Ascending aorta (tissue), 2 donors: ENCODE data around the gene COL1A2. TPM values are rescaled to one million over a fixed set of nuclear protein-coding genes. Genes with fewer than 3 reads are reported as not detected.

Experiments
- DNase-seq, 2 donors: peaks; one replicate each; pipeline ENCODE4 v3.0.0-alpha.2; 2019; ENCODE audit warnings: low spot score in 2 of 2
- H3K27ac ChIP-seq, 2 donors: fragments of 200-600 bp; sonication (generic); one replicate each; pipeline ENCODE4 v1.5.1; 2016 to 2017; ENCODE audit warnings: mild to moderate bottlenecking in 1 of 2
- H3K27me3 ChIP-seq: fragments of 200-600 bp; sonication (generic); one replicate; pipeline ENCODE4 v1.5.1; 2017
- H3K36me3 ChIP-seq, 2 donors: fragments of 200-600 bp; sonication (generic); one replicate each; pipeline ENCODE4 v1.5.1; 2016
- H3K4me1 ChIP-seq, 2 donors: fragments of 200-600 bp; sonication (generic); one replicate each; pipeline ENCODE4 v1.5.1; 2016 to 2017; ENCODE audit warnings: mild to moderate bottlenecking in 1 of 2
- H3K4me3 ChIP-seq, 2 donors: fragments of 200-600 bp; sonication (generic); one replicate each; pipeline ENCODE4 v1.5.1; 2016 to 2017; ENCODE audit warnings: mild to moderate bottlenecking in 1 of 2
- H3K9me3 ChIP-seq, 2 donors: fragments of 200-600 bp; sonication (generic); one replicate each; pipeline ENCODE4 v1.5.1; 2016
- intact Hi-C: fragments of 100-400 bp; cut with DNase I; formaldehyde crosslinking; loops from one replicate; pipeline ENCODE4 v1.15.1; 2023
- total RNA-seq: library from RNA; depleted of rRNA; stranded (reverse); fragments of >200 nt; gene quantifications from one replicate; pipeline ENCODE4 v1.1.0, GENCODE V29; 2016
- TF ChIP-seq, protein P1 (sequence below), 3 experiments: fragments of 200-600 bp in 2 of 3; fragments of 450-650 bp in 1 of 3; sonication (generic) in 2 of 3; IDR thresholded peaks; one replicate each; pipeline ENCODE4 v1.5.1; 2016 to 2019; ENCODE audit warnings: antibody characterized with exemption in 3 of 3, mild to moderate bottlenecking in 1 of 3, moderate library complexity in 1 of 3

COL1A2 gene
- total RNA-seq, 1 donor from 2014 or later = 692 TPM

DNA sequence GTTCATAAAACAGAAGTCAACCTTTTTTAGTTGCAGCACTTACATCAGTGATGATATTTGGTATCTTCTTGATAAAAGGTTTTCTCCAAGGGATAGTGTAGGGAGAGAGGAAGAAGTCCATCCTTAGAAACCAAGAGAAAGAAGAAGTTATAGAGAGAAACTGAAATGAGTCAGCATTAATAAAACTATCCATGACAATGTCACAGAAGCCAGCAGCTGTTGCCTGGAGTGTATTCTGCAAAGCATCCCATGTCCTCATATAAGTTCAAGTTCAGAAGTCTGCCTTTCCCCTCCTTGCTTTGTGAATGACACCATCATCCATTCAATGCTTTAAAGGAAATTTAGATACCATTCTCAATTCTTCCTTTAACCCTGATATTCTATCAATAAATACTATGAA lies 14.4 kb upstream of the COL1A2 start:
- Histone ChIP-seq H3K4me1 (peaks cover 0 to 8% of the 10 kb centered on the region in 2 donors), H3K27me3 (no peaks in the 10 kb centered on the region), H3K4me3 (no peak overlapping the region), H3K9me3 (no peaks in the 10 kb centered on the region), H3K27ac (no peak overlapping the region), H3K36me3 (no peaks in the 10 kb centered on the region)
- no peak for DNase-seq
- TF ChIP-seq, protein P1, sequence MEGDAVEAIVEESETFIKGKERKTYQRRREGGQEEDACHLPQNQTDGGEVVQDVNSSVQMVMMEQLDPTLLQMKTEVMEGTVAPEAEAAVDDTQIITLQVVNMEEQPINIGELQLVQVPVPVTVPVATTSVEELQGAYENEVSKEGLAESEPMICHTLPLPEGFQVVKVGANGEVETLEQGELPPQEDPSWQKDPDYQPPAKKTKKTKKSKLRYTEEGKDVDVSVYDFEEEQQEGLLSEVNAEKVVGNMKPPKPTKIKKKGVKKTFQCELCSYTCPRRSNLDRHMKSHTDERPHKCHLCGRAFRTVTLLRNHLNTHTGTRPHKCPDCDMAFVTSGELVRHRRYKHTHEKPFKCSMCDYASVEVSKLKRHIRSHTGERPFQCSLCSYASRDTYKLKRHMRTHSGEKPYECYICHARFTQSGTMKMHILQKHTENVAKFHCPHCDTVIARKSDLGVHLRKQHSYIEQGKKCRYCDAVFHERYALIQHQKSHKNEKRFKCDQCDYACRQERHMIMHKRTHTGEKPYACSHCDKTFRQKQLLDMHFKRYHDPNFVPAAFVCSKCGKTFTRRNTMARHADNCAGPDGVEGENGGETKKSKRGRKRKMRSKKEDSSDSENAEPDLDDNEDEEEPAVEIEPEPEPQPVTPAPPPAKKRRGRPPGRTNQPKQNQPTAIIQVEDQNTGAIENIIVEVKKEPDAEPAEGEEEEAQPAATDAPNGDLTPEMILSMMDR (IDR thresholded peaks at IDR 0.05) = no peak
- intact Hi-C loops = no loop called here

DNA sequence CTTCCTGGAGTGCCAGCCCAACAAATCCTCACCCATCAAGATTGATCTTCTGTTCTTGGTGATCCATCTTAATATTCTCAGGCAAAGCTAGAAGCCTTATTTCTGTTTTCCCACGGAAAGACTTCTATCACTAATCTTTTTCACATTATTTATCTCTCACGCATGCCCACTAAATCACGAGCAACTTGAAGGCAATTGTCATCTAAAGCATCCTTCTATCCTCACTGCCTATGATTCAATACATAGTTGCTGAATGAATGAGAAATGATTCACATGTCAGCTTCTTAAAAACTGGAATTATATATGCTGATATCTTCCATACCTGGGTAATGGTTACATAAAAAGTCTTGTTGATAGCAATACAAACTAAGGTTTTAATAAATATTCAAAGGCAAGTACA lies 12.6 kb upstream of the COL1A2 start:
- DNase-seq = no peak
- H3K9me3 ChIP-seq = no peaks in the 10 kb centered on the region

DNA sequence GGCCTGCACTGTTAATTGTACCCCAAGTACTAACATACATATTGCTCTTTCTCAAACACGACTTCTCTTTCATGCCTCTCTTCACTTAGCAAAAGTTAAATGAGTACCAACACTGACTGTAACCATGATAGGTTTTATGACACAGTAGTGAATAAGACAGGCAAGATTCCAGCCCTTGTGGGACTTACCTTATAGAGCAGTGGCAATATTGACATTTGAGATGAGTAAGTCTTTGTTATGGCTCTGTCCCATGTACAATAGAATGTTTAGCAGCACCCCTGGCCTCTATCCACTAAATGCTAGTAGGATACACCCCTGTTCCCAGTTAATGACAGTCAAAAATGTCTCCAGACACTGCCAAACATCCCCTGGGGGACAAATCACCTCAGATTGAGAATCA lies 11.9 kb upstream of the COL1A2 start:
- intact Hi-C loops = no loop called here
- Histone ChIP-seq H3K36me3 (no peaks in the 10 kb centered on the region), H3K9me3 (no peaks in the 10 kb centered on the region), H3K27me3 (no peaks in the 10 kb centered on the region), H3K4me3 (no peak overlapping the region), H3K27ac (no peak overlapping the region), H3K4me1 (no peaks in the 10 kb centered on the region)
- no peak for DNase-seq
- TF ChIP-seq, protein P1 (IDR thresholded peaks at IDR 0.05) = no peak

More for the DNA sequence above, 12.6 kb upstream of the COL1A2 start:
- no peaks in the 10 kb centered on the region for H3K4me1 ChIP-seq
- TF ChIP-seq, protein P1 (IDR thresholded peaks at IDR 0.05) = no peak
- intact Hi-C loops = no loop called here
- no peaks in the 10 kb centered on the region for H3K36me3 ChIP-seq
- no peaks in the 10 kb centered on the region for H3K27me3 ChIP-seq
- no peak overlapping the region for H3K4me3 ChIP-seq
- H3K27ac ChIP-seq = no peak overlapping the region

- H3K9me3 ChIP-seq = no peaks in the 10 kb centered on the region
- H3K36me3 ChIP-seq = no peaks in the 10 kb centered on the region
- TF ChIP-seq, protein P1 (IDR thresholded peaks at IDR 0.05) = no peak
- no peak overlapping the region for H3K4me3 ChIP-seq
- no peak overlapping the region for H3K27ac ChIP-seq
- H3K4me1 ChIP-seq = no peaks in the 10 kb centered on the region
- no peaks in the 10 kb centered on the region for H3K27me3 ChIP-seq
- intact Hi-C loops = no loop called here
- DNase-seq = no peak
These were observed 10.4 kb upstream of the COL1A2 start for GRCh38 chr7:94384315-94384714.

DNA sequence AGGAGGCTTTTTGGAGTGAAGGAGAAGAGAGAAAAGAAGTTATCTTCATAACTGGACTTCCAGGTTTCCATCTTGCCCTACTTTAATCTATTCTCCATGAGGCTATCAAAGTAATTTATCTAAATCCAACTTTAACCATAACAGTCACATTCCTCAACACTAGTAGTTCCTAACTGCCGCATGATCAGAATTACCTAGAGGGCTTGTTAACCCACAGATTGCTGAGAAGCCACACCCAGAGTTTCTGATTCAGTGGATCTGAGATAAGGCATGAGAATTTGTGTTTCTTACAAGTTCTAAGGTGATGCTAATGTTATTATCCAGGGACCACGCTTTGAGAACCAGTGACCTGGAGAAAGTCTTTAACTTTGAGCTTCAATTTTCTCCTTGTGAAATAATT lies 8.3 kb upstream of the COL1A2 start:
- no peak overlapping the region for H3K4me3 ChIP-seq
- no peaks in the 10 kb centered on the region for H3K4me1 ChIP-seq
- no peaks in the 10 kb centered on the region for H3K36me3 ChIP-seq
- TF ChIP-seq, protein P1 (IDR thresholded peaks at IDR 0.05) = no peak
- intact Hi-C loops = no loop called here
- H3K27ac ChIP-seq = no peak overlapping the region
- DNase-seq = no peak
- no peaks in the 10 kb centered on the region for H3K9me3 ChIP-seq
- H3K27me3 ChIP-seq = no peaks in the 10 kb centered on the region

DNA sequence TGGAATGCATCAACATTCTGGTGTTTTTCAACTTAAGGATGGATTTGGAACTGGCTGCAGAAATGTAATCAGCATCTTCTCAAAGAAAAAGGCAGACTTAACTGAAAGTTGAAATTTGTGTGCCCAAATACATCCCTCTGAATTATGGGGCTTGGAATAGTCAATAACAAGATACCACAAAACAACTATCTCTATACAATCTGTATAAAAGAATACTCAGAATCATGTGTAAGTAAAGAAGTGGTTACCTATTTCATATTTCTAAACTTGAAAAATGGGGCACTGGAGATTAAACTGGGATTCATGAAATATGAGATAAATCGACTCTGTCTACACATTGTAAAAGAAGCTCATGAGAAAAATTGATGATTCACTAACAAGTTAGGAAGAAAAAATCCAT lies 6.2 kb upstream of the COL1A2 start:
- intact Hi-C loops = no loop called here
- Histone ChIP-seq H3K36me3 (no peaks in the 10 kb centered on the region), H3K9me3 (no peaks in the 10 kb centered on the region), H3K4me3 (no peak overlapping the region), H3K27me3 (no peaks in the 10 kb centered on the region), H3K4me1 (peaks cover 2 to 10% of the 10 kb centered on the region in 2 donors), H3K27ac (no peak overlapping the region)
- TF ChIP-seq, protein P1 (IDR thresholded peaks at IDR 0.05) = no peak
- no peak for DNase-seq
